K562 (cell line): Measurements from ENCODE around the gene ITPRIPL1. TPM values are rescaled to one million over a fixed set of nuclear protein-coding genes. Genes with fewer than 3 reads are reported as not detected.

Experiments
- CREBBP ChIP-seq: IDR thresholded peaks from one replicate; pipeline ENCODE4 v1.6.1; 2012; ENCODE audit warnings: low read depth, mild to moderate bottlenecking, control low read depth, inconsistent platforms, low read length
- CTBP1 ChIP-seq: fragments of 450-650 bp; IDR thresholded peaks from 2 replicates; pipeline ENCODE4 v1.6.1; 2016; ENCODE audit warnings: borderline replicate concordance
- EHMT2 ChIP-seq: fragments of 450-650 bp; IDR thresholded peaks from 2 replicates; pipeline ENCODE4 v1.6.1; 2018; ENCODE audit warnings: antibody characterized with exemption
- HCFC1 ChIP-seq: IDR thresholded peaks from 2 replicates; pipeline ENCODE4 v1.6.1; 2012; ENCODE audit warnings: low read depth, low read length, improper control_type of control experiment
- ILK ChIP-seq: fragments of 450-650 bp; IDR thresholded peaks from 2 replicates; pipeline ENCODE4 v1.6.1; 2016; ENCODE audit warnings: missing genetic modification characterization, low read depth, mild to moderate bottlenecking, missing compliant biosample characterization, moderate library complexity, borderline replicate concordance
- MAX ChIP-seq: sonication (generic); formaldehyde crosslinking; IDR thresholded peaks from 2 replicates; pipeline ENCODE4 v1.9.0; 2022; ENCODE audit warnings: mild to moderate bottlenecking, missing genetic modification reagents
- NCOA2 ChIP-seq, 2 experiments: fragments of 450-650 bp; IDR thresholded peaks; 2 replicates each; pipeline ENCODE4 v1.6.1; 2018; ENCODE audit warnings: mild to moderate bottlenecking in 2 of 2, moderate library complexity in 1 of 2; ENCODE audit not compliant: partially characterized antibody in 2 of 2
- NFATC3 ChIP-seq: fragments of 450-650 bp; IDR thresholded peaks from 2 replicates; pipeline ENCODE4 v1.6.1; 2017; ENCODE audit warnings: mild to moderate bottlenecking
- RHOXF2B ChIP-seq: fragments of 250-450 bp; sonication (Bioruptor Pico); conservative IDR thresholded peaks from 2 replicates; pipeline ENCODE4 v1.5.1; 2021
- ZBTB33 ChIP-seq: sonication (generic); formaldehyde crosslinking; IDR thresholded peaks from 2 replicates; pipeline ENCODE4 v1.8.1; 2023; ENCODE audit warnings: mild to moderate bottlenecking, missing genetic modification reagents
- ZNF431 ChIP-seq: sonication (generic); formaldehyde crosslinking; IDR thresholded peaks from 2 replicates; pipeline ENCODE4 v1.8.0; 2022; ENCODE audit warnings: mild to moderate bottlenecking, missing genetic modification reagents
- ZNF76 ChIP-seq: fragments of 250-450 bp; sonication (Bioruptor Pico); IDR thresholded peaks from 2 replicates; pipeline ENCODE4 v1.4.0; 2020; ENCODE audit warnings: mild to moderate bottlenecking, moderate library complexity, borderline replicate concordance
- polyA plus RNA-seq, 8 experiments: library from polyadenylated mRNA; depleted of rRNA in 4 of 8; stranded (reverse) in 5 of 8; unstranded in 3 of 8; fragments of >200 nt; fragmentation: Nextera tagmentation in 2 of 8; fragmentation: Illumina TruSeq in 1 of 8; extraction: Ambion mirVana in 2 of 8; extraction: Trizol in 1 of 8; gene quantifications; 2 replicates each; pipeline versions ENCODE4 v1.2.1 to v1.2.3, GENCODE V29; 2011 to 2014; ENCODE audit warnings: inconsistent platforms in 1 of 8, missing spikeins in 1 of 8
- total RNA-seq, 7 experiments: library from RNA; depleted of rRNA in 6 of 7; stranded (reverse); fragments of >200 nt in 6 of 7; fragmentation: Illumina TruSeq in 2 of 7; extraction: Trizol in 2 of 7; gene quantifications; 2 replicates each; pipeline versions ENCODE4 v1.2.1 to v1.2.3, GENCODE V29; 2011 to 2021; ENCODE audit warnings: low replicate concordance in 1 of 7
- TF ChIP-seq, protein P1 (sequence below): fragments of 250-450 bp; sonication (Bioruptor Pico); IDR thresholded peaks from 2 replicates; pipeline ENCODE4 v1.5.0; 2021

The ITPRIPL1 gene
- total and polyA plus RNA-seq, 9 of the 15 experiments (the other 6 are each of a cell fraction or from before 2014, with no cell fraction given), result 0.99 to 9.0 (median 6.4) TPM

- TF ChIP-seq EHMT2 (no peak), HCFC1 (no peak), MAX (peak; percentile 86), NCOA2 (IDR thresholded peaks at IDR 0.05; ENCODE audit: partially characterized antibody in 2 of 2) (no peak), ILK (no peak), NFATC3 (no peak), ZNF431 (CRISPR knock-in tag) (no peak), RHOXF2B (CRISPR knock-in tag) (no peak), CREBBP (no peak), ZBTB33 (CRISPR knock-in tag) (no peak), ZNF76 (CRISPR knock-in tag) (no peak), CTBP1 (peak; percentile 42; the same call in 1 of the 2 replicates)
- TF ChIP-seq, protein P1, sequence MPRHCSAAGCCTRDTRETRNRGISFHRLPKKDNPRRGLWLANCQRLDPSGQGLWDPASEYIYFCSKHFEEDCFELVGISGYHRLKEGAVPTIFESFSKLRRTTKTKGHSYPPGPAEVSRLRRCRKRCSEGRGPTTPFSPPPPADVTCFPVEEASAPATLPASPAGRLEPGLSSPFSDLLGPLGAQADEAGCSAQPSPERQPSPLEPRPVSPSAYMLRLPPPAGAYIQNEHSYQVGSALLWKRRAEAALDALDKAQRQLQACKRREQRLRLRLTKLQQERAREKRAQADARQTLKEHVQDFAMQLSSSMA (CRISPR knock-in tag), result no peak
Observed at GRCh38 chr2:96320728-96321622, 4.1 kb upstream of the ITPRIPL1 start (continued).
